Activated CD8-positive, alpha-beta memory T cell treated with anti-CD3 and anti-CD28 coated beads for 1 hour (primary cell): Measurements from ENCODE around the gene ELP2.
A peak's percentile ranks its signal among the peaks of the same experiment; 100 is the strongest.
"Not testable (repeated sequence)": the region's sequence is repeated elsewhere in the genome, so short reads cannot be mapped to it uniquely, and the experiment has no call there.

ENCODE experiments used
- DNase-seq, 2 donors: peaks; one replicate each; pipeline ENCODE4 v3.0.0-alpha.2; 2020; ENCODE audit warnings: low read depth in 1 of 2; ENCODE audit errors: extremely low read depth in 1 of 2

The ELP2 gene

DNA sequence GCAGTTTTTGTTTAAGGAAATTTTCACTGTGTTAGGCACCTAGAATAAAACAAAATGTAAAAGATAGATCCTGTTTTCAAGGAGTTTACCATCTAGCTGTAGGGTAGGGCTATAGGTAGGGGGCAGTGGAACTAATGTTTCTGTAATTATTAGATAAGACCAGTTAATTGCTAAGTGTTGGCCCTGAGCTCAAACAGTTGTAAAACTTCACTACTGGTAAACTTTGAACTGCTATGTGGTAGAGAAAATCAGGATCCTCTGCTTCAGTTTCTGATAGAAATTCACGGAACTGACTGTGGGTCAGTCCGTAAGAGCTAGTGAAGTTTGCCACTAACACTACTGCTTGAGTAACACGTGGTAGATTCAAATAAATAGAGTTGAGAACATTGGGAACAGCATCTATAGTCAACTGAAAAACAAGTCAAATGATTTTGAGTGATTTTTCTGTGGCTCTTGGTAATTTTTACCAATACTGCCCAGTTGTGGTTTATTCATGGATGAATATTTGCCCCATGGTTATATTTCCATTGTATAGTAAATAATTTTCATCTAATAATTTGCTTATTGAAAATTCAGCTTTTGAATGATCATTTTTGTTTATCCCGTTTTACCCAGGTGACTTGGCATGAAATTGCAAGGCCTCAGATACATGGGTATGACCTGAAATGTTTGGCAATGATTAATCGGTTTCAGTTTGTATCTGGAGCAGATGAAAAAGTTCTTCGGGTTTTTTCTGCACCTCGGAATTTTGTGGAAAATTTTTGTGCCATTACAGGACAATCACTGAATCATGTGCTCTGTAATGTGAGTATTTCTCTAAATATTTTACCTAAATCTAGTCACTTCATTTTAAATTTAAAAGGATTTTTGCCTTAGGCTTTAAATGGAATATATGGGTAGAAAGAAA is 26.4 kb downstream of the ELP2 start:
- DNase-seq = no peak

DNA sequence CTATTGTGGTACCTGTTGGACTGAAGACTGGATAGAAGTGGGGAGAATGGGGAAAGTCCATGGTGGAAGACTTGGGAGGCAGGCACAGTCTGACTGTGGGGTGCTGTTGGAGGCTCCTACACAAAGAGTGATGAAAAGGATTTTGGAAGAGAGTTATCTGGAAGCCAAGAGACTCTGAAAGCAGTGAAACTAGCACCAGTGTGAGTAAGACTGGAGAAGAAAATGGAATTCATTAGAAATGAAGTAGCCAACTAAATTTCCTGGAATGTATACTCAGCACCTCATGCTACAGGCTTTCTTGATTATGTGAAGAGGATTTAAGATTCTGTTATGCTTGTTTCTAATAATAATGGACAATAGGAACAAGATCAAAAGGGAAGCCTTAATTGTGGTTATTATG is 27.7 kb downstream of the ELP2 start:
- DNase-seq = no peak

DNA sequence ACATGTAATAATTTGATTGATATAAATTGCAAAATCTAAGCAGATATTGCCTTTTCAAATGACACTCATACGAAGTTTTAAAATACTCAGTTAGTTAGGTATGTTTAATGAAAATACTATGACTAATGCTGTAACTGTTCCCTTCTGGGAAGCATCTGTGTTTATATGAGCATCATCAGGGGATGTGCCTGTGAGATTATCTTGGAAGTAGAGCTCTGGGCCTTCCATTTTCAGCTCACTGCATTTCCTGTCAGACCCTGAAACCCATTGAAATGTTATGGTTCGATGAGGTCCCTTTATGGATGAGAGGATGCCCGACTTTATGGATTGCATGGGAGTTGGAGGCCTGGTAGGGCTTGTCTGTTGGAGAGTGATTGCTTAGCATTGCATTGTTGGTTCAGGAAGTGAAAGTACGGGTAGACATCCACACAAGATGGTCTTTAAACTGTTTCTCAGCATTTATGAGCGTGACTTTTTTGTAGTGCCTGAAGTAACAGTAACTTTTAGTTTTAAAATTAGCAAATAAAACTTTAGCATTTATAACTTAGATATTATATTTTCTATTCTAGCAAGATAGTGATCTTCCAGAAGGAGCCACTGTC is 28.7 kb downstream of the ELP2 start:
- no peak for DNase-seq

- DNase-seq = no peak
These were observed 31.3 kb downstream of the ELP2 start for GRCh38 chr18:36160959-36161371.

DNA sequence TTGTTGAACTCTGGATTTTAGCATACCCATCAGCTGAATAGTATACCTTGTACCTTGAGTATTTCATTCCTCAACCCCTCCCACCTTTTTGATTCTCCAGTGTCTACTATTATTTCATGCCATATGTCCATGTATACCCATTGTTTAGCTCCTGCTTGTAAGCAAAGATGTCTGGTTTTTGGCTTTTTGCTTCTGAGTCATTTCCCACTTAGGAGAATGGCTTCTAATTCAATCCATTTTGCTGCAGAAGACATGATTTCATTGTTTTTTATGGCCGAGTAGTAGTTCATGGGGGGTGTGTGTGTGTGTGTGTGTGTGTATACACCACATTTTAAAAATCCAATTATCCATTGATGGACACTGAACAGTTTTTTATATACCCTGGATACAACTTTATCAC is 33.3 kb downstream of the ELP2 start:
- no peak for DNase-seq

DNA sequence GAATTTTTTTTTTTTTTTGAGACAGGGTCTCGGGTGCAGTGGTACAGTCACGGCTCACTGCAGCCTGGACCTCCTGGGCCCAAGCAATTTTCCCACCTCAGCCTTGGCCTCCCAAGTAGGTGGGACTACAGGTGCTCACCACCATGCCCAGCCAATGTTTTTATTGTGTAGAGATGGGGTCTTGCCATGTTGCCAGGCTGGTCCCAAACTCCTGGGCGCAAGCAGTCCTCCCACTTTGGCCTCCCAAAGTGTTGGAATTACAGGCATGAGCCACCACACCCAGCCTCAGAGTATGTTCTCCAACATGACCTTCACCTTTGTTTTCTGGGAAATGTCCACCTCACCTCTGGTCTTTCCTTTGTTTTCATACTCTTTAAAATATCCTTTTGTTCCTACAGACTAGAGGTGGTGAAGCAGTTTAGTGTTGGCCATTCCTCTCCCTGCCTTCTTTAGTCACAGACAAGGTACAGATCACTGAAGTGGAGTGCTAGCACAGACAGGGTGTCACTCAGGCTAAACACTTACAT is 38.1 kb downstream of the ELP2 start:
- DNase-seq = no peak

DNA sequence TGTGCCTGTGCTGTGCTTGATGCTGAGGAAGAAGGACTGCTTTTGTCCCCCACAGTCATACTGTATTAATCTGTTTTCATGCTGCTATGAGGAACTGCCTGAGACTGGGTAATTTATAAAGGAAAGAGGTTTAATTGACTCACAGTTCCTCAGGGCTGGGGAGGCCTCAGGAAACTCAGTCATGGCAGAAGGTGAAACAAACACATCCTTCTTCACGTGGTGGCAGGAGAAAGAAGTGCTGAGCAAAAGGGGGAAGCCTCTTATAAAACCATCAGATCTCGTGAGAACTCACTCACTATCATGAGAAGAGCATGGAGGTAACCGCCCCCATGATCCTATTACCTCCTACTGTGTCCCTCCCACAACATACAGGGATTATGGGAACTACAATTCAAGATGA is 38.6 kb downstream of the ELP2 start:
- DNase-seq = not testable (repeated sequence)

- no peak for DNase-seq
These were observed 40.2 kb downstream of the ELP2 start for GRCh38 chr18:36169938-36170337.

DNA sequence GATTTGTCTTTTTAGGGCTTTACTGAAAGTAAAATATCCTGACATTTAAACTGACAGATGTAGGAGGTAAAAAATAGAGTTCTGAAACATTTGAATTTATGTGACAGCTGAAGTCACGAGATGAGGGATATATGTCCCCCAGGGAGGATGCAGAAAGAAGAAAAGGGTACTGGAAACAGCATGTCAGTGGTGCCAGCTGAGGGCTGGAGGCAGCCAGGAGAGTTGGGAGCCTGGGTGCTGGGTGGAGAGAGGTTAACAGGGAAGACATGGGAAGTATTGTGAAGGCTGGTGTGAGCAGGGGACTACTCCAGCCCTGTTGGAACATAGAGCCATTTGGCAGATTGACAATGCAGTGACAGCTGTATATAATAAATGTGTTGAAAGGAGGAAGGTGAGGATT is 45.8 kb downstream of the ELP2 start:
- DNase-seq = no peak

DNA sequence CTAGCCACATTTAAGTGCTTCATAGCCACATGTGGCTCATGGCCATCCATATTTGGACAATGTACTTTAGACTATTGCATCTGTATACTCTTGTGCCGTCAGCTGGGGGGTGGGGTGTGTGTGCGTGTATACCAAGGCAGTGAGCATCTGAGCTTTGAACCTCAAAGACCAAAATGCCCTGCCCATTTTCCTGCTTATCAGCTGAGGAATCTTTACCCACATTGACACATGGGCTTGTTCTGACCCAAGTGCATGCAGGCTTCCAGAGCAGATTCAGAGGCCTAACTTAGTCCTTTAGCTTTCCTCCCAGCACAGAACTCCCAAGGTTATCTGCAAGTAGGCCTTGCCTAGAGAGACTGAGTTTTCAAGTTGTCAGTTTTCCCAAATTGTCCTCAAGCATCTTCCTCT is 46.5 kb downstream of the ELP2 start:
- no peak for DNase-seq

DNA sequence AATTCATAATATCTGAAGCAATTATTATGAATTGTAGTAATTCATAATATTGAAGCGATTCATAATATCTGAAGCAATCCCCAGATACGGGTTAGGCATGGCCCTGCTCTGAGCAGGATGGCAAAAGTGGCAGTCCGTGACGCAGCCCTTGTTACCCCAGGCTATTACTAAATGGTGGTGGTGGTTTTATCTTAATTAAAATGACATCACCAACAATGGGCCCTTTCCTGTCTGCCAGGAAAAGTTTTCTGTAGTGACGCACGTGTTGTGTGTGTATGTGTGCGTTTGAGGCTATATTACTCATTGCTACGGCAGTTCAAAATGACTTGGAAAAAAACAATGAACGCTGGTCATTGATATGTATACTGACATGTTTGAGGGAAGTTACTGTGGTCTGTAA is 47.0 kb downstream of the ELP2 start:
- no peak for DNase-seq

GRCh38 chr18:36177913-36178312 is 48.2 kb downstream of the ELP2 start:
- DNase-seq = no peak

DNA sequence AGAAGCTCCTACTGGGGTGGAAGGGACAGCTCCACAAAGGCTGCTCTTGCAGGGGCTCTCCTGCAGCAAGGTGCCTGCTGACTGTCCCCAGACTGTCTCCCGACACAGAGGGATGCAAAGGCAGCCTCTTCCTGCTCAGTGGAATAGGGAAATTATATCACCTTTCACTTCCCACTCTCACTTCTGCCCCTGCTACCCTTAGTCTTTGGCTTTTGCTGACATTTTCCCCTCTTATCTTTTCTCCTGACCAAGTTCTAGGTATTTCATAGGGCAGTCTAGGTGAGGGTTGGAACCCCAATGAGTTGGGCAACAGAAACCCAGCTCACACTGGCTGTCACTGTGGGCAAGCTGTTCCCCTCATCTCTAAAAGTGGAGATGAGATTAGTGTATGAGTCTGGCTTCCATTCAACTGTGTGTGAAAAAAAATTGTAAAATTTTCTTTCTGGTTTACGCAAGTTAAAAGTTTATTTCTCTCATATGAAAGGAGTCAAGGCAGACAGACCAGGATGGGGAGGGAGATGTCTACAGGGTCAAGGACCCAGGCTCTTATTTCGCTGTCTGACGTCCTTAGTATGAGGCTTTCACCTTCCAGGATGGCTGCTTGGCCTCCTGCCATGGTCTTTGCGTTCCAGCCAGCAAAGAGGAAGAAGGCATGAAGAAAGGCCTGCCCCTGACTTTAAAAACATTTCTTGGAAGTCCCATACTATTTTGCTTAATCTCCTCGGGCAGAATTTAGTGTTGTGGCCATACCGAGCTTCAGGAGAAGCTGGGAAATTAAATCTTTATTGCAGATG is 50.1 kb downstream of the ELP2 start:
- no peak for DNase-seq

- DNase-seq = no peak
These were observed 51.7 kb downstream of the ELP2 start for GRCh38 chr18:36181441-36181840.

- no peak for DNase-seq
These were observed 52.3 kb downstream of the ELP2 start for GRCh38 chr18:36181898-36182506.

GRCh38 chr18:36183033-36183432 is 53.3 kb downstream of the ELP2 start:
- DNase-seq = no peak

GRCh38 chr18:36183987-36184386 is 54.3 kb downstream of the ELP2 start:
- DNase-seq = no peak

- DNase-seq = no peak
These were observed 55.5 kb downstream of the ELP2 start for GRCh38 chr18:36185157-36185556.

DNA sequence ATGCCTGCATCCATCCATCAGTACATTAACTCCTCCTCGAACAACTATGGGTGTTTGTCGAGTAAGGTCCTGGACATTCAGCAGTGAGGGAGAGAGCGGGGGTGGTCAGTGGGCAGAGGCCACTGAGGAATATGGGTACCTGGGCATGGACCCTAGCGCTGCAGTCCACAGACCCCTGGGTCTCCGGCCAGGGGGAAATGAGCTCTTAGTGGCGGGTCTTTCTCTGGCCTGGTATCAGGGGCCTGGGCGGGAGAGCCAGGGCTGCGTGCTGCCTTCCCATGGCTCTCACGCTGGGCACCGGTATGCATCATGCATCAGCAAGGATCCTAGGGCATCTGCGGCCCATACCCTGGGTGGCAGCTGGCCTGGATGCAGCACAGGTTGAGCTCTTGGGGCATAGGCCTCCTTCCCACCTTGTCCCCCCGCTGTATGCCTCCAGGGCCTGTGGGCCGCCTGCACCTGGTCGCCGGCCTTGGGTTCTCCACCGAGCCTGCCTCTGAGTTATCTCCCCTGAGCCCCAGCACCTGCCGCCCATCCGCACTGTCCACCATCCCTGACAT is 56.3 kb downstream of the ELP2 start:
- no peak for DNase-seq

GRCh38 chr18:36186461-36187192 is 56.9 kb downstream of the ELP2 start:
- DNase-seq = peak in 1 of 2 donors; percentile 7
